Measurements from ENCODE around the gene KRTAP24-1.

DNA sequence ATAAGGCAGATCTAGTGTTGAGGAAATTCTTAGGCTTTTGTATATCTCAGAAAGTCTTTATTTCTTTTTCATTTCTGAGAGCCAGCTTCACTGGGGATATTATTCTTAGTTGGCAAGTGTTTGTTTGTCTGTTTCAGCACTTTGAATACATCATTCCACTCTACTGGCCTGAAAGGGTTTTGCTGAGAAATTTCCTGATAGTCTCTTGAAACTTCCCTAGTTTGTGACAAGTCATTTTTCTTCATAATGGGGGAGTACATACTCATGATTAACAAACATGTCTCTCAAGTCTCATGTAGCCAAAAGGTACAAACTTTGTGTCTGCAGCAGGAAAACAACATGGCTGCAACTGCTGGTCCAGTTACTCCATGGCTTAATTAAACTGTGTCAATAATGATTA lies 43.6 kb upstream of the KRTAP24-1 start:
- TF ChIP-seq EZH2 (IDR thresholded peaks at IDR 0.05) (no peak), CTCF (IDR thresholded peaks at IDR 0.05) (no peak), EZH2phosphoT487 (IDR thresholded peaks at IDR 0.05) (no peak)

Data from neural progenitor cell (in vitro differentiated cells).